Sigmoid colon (tissue), 7 donors: ENCODE data around the gene KYAT1. TPM values are rescaled to one million over a fixed set of nuclear protein-coding genes. Genes with fewer than 3 reads are reported as not detected.

Source experiments
- DNase-seq: peaks from one replicate; pipeline ENCODE4 v3.0.0-alpha.2; 2019
- H3K27ac ChIP-seq, 4 donors: fragments of 200-600 bp; sonication (generic); one replicate each; pipeline ENCODE4 v1.5.1; 2016 to 2019; ENCODE audit warnings: mild to moderate bottlenecking in 1 of 4
- H3K27me3 ChIP-seq, 3 donors: fragments of 200-600 bp; sonication (generic); one replicate each; pipeline ENCODE4 v1.5.1; 2019; ENCODE audit warnings: mild to moderate bottlenecking in 1 of 3
- H3K36me3 ChIP-seq, 4 donors: fragments of 200-600 bp; sonication (generic); one replicate each; pipeline ENCODE4 v1.5.1; 2016 to 2019
- H3K4me1 ChIP-seq, 4 donors: fragments of 200-600 bp; sonication (generic); one replicate each; pipeline ENCODE4 v1.5.1; 2017 to 2019
- H3K4me3 ChIP-seq, 4 donors: fragments of 200-600 bp; sonication (generic); one replicate each; pipeline ENCODE4 v1.5.1; 2017 to 2019; ENCODE audit warnings: mild to moderate bottlenecking in 2 of 4, moderate library complexity in 1 of 4
- H3K9me3 ChIP-seq, 4 donors: fragments of 200-600 bp in 3 of 4; sonication (generic) in 3 of 4; one replicate each; pipeline versions ENCODE4 v1.5.1 to v1.6.1; 2013 to 2019
- CTCF ChIP-seq, 4 experiments: fragments of 450-650 bp in 3 of 4; fragments of 200-600 bp in 1 of 4; IDR thresholded peaks; one replicate each; pipeline ENCODE4 v1.5.1; 2016 to 2019; ENCODE audit warnings: antibody characterized with exemption in 4 of 4, mild to moderate bottlenecking in 3 of 4, moderate library complexity in 2 of 4
- EP300 ChIP-seq, 4 donors: sonication (generic); formaldehyde crosslinking; IDR thresholded peaks; one replicate each; pipeline ENCODE4 v1.6.1; 2017; ENCODE audit warnings: antibody characterized with exemption in 4 of 4
- POLR2A ChIP-seq, 2 donors: fragments of 450-650 bp; IDR thresholded peaks; one replicate each; pipeline ENCODE4 v1.6.1; 2016; ENCODE audit warnings: antibody characterized with exemption in 2 of 2, mild to moderate bottlenecking in 2 of 2, moderate library complexity in 2 of 2
- POLR2AphosphoS5 ChIP-seq, 4 donors: sonication (generic); formaldehyde crosslinking; IDR thresholded peaks; one replicate each; pipeline ENCODE4 v1.6.1; 2017; ENCODE audit warnings: antibody characterized with exemption in 4 of 4
- WGBS, 2 donors: extraction: QIAGEN DNeasy Blood & Tissue Kit; methylation state at CpG; one replicate each; pipeline ENCODE4 v1.1.7; 2013; 5-methylcytosine and 5-hydroxymethylcytosine counted together
- intact Hi-C: fragments of 100-400 bp; cut with DNase I; formaldehyde crosslinking; loops from one replicate; pipeline ENCODE4 v1.15.1; 2023
- polyA plus RNA-seq, 3 donors: library from polyadenylated mRNA; stranded (reverse); fragments of 200-250 nt; gene quantifications; one replicate each; pipeline ENCODE4 v1.2.3, GENCODE V29; 2013
- total RNA-seq, 4 donors: library from RNA; depleted of rRNA; stranded (reverse); fragments of >200 nt; gene quantifications; one replicate each; pipeline ENCODE4 v1.1.0, GENCODE V29; 2016
- donor health status: healthy with polysubstance abuse.
- donor health status: Bipolar disorder and iron deficiency.
- donor health status: healthy.

KYAT1 gene
- total and polyA plus RNA-seq, 7 donors = 0.60 to 8.0 (median 4.5) TPM

DNA sequence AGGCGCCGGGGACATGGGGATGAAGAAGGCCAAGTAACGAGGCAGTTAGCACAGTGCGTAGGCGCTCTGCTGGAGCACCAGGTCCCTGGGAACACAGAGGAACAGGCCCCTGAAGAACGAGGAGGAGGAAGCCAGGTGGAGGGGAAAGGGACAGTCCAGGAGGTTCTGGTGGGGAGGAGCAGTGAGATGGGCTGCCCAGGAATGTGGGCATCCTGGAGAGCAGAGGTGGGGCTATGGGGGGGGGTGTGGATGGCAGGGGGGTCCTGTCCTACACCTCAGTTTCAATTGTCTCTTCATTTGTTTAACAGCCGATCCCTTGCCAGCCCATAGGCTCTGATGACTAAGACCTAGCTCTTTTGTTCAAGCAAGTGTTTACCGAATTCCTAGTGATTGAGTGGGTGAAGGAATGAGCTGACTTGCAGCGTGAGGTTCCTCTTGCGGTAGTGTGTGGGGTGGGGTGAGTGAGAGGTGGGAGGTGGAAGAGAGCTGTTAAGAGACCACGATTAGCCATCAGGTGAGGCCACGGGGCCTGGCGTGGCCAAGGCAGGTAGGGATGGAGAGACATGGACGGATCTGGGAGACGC, 30.6 kb upstream of the KYAT1 start:
- no peak overlapping the region for H3K4me3 ChIP-seq
- intact Hi-C loops = no loop called here
- peaks cover 0 to 84% (median 77%) of the 10 kb centered on the region in 4 donors for H3K4me1 ChIP-seq
- TF ChIP-seq POLR2AphosphoS5 (IDR thresholded peaks at IDR 0.05) (no peak), EP300 (IDR thresholded peaks at IDR 0.05) (no peak)
- H3K27ac ChIP-seq = peak overlapping the region; percentile 60 to 88 (median 68)
- no peaks in the 10 kb centered on the region for H3K27me3 ChIP-seq
- H3K9me3 ChIP-seq = no peaks in the 10 kb centered on the region
- H3K36me3 ChIP-seq = peaks cover 26 to 44% (median 34%) of the 10 kb centered on the region in 4 donors
- 81 to 86% methylated on average over 15 of the region's 15 CpGs for WGBS, 2 donors
- no peak for DNase-seq

DNA sequence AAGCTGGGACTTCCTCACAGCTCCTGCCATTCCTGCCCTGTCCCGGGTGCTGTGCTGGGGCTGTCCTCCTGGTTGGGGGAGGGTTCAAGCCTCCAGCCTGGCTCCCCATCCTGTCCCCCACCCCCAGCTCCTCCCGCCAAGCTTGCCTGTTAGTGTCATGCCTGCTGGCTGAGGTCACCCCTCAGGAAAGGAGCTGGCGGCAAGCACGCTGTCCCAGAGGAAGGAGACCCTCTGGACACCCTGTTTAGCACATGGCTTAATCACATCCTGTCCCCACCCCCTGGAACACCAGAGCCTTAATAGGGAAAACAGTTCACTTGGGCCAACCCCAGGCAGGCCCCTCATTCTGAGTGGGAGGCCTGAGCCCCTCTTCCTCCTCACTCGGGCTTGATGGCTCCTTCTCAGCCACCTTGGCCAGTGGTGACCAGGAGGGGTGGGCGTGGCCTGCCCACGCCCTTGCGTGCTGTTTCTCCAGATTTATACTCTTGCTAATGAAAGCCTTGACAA, 29.8 kb upstream of the KYAT1 start:
- H3K9me3 ChIP-seq = no peaks in the 10 kb centered on the region
- 54 to 64% methylated on average over 8 of the region's 8 CpGs for WGBS, 2 donors
- H3K4me1 ChIP-seq = peaks cover 0 to 81% (median 72%) of the 10 kb centered on the region in 4 donors
- peak; percentile 83 for DNase-seq
- TF ChIP-seq CTCF (IDR thresholded peaks at IDR 0.05) (no peak), EP300 (IDR thresholded peaks at IDR 0.05) (no peak), POLR2AphosphoS5 (IDR thresholded peaks at IDR 0.05) (peak in 2 of 4 donors; percentile 28 to 37), POLR2A (IDR thresholded peaks at IDR 0.05) (no peak)
- H3K27ac ChIP-seq = peak overlapping the region; percentile 60 to 88 (median 68)
- intact Hi-C loops = no loop called here
- no peak overlapping the region for H3K4me3 ChIP-seq
- H3K27me3 ChIP-seq = no peaks in the 10 kb centered on the region
- peaks cover 28 to 49% (median 35%) of the 10 kb centered on the region in 4 donors for H3K36me3 ChIP-seq

DNA sequence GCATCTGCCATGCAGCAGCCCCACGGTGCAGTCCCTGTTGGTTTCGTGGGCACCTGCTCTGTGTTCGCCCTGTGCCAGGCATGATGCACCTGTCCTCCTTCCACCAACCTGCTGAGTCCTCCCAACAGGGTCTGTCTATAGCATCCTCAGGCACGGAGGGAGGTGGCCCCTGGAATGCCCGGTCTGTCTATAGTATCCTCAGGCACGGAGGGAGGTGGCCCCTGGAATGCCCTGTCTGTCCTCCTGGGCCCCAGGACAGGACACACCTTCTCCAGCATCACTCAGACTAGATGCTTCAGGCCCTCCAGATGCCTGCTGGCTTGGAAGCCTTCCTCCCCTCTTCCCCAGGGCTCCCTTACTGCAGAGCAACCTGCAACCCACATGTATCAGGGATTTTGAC, 29.2 kb upstream of the KYAT1 start:
- DNase-seq = no peak
- intact Hi-C loops = no loop called here
- H3K36me3 ChIP-seq = peaks cover 24 to 42% (median 32%) of the 10 kb centered on the region in 4 donors
- H3K27ac ChIP-seq = peak overlapping the region; percentile 60 to 88 (median 68)
- 91 to 92% methylated on average over 6 of the region's 6 CpGs for WGBS, 2 donors
- no peak overlapping the region for H3K4me3 ChIP-seq
- H3K9me3 ChIP-seq = no peaks in the 10 kb centered on the region
- TF ChIP-seq CTCF (IDR thresholded peaks at IDR 0.05) (no peak), EP300 (IDR thresholded peaks at IDR 0.05) (no peak), POLR2AphosphoS5 (IDR thresholded peaks at IDR 0.05) (no peak), POLR2A (IDR thresholded peaks at IDR 0.05) (no peak)
- H3K27me3 ChIP-seq = no peaks in the 10 kb centered on the region
- peaks cover 0 to 77% (median 67%) of the 10 kb centered on the region in 4 donors for H3K4me1 ChIP-seq

DNA sequence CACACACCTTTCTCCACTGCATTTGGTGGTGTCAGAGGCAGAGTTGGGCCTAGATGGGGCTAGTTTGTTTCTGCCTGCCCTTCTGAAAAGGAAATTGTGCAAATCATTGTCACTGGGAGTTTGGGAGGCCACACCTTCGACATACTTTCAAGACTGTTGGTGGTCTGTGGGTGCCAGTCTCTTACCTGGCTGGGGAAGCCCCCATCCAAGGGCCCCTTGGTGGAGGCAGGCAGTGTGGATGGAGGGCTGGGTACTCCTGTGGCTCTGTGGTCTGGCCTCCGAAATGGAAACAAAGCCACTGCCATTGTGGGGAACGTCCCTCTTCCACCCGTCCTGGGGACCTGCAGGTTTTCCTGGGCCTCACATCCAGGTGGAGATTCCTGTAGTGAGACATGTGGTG, 28.1 kb upstream of the KYAT1 start:
- Histone ChIP-seq H3K4me3 (no peak overlapping the region), H3K27ac (peak overlapping the region; percentile 25 to 88 (median 66)), H3K27me3 (no peaks in the 10 kb centered on the region), H3K9me3 (no peaks in the 10 kb centered on the region), H3K36me3 (peaks cover 24 to 40% (median 32%) of the 10 kb centered on the region in 4 donors), H3K4me1 (peaks cover 0 to 67% (median 60%) of the 10 kb centered on the region in 4 donors)
- no peak for TF ChIP-seq POLR2A (IDR thresholded peaks at IDR 0.05)
- TF ChIP-seq EP300 (IDR thresholded peaks at IDR 0.05) = no peak
- TF ChIP-seq CTCF (IDR thresholded peaks at IDR 0.05) = no peak
- no peak for TF ChIP-seq POLR2AphosphoS5 (IDR thresholded peaks at IDR 0.05)
- no peak for DNase-seq
- intact Hi-C loops = no loop called here
- WGBS, 2 donors = 90% methylated on average over 4 of the region's 4 CpGs

GRCh38 chr9:128908372-128908771, 26.6 kb upstream of the KYAT1 start:
- no peak for TF ChIP-seq CTCF (IDR thresholded peaks at IDR 0.05)
- TF ChIP-seq EP300 (IDR thresholded peaks at IDR 0.05) = no peak
- TF ChIP-seq POLR2AphosphoS5 (IDR thresholded peaks at IDR 0.05) = no peak
- TF ChIP-seq POLR2A (IDR thresholded peaks at IDR 0.05) = no peak
- no peak for DNase-seq
- Histone ChIP-seq H3K4me1 (peaks cover 0 to 52% (median 47%) of the 10 kb centered on the region in 4 donors), H3K36me3 (peaks cover 24 to 40% (median 29%) of the 10 kb centered on the region in 4 donors), H3K4me3 (no peak overlapping the region), H3K9me3 (no peaks in the 10 kb centered on the region), H3K27me3 (no peaks in the 10 kb centered on the region), H3K27ac (no peak overlapping the region)
- 98 to 99% methylated on average over 24 of the region's 24 CpGs for WGBS, 2 donors
- intact Hi-C loops = no loop called here
